Cerebellar cortex (tissue), 1 donor: ENCODE results near the gene TLR7.

Experiments
- DNase-seq: peaks from one replicate; pipeline ENCODE4 v3.0.0-alpha.2; 2015; ENCODE audit warnings: low spot score

The TLR7 gene

DNA sequence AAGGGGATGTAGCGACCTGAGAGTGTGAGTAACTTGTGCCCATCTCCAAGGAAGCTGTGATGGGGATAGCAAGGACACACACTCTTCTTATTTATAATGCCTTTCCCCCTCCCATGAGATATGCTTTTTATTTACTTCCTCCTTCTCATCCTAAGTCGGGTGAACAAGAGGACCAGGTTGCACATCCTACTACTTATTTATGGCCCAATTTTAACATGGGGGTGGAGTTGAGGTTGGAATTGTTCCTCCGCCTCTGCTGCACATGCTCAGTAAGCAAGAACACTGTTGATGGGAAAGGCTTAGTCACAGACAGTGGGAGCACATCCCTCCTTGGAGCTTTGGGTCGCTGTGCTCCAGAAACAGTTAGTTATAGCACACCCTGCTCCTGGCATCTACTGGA is 24.3 kb downstream of the TLR7 start:
- no peak for DNase-seq

DNA sequence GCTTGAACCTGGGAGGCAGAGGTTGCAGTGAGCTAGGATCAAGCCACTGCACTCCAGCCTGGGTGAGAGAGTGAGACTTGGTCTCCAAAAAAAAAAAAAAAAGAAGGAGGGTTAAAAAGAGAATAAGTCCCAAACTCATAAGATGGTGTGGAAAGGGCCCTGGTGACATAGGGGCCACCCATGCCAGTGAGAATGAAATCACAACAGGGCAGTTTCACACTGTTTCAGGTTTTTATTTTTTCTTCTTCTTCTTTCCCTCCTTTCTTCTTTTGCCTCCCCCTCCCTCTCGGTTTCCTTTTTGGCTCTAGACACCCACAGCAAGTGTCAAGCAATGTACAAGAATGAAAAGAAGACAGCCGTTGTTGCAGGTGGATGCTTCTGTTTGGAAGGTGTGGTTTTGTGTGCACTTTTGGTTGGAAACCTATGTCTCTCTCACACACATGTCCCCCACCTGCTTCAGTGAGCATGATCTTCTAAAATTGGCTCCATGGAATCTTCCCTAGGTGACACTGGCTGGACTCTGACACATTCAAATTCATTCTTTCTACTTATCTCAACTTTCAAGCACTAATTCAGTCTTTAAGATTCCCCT is 25.1 kb downstream of the TLR7 start:
- no peak for DNase-seq

DNA sequence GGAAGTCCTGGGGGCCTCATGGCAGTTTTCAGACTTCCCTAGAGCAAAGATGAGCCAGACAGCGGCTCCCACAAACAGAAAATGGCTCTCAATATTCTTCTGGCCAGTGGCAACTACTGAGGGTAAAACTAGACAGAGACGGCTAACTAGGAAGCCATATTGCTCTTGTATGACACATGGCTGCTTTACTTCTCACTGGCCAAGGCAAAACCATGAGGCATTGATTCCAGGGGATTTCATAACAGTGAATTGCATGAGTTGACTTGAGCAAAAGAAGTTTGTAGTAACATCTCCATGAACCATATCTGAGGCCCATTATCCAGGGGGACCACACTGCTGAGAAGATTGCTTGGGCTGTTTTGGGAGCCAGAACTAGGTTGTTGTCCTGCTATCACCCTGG is 25.8 kb downstream of the TLR7 start:
- no peak for DNase-seq

DNA sequence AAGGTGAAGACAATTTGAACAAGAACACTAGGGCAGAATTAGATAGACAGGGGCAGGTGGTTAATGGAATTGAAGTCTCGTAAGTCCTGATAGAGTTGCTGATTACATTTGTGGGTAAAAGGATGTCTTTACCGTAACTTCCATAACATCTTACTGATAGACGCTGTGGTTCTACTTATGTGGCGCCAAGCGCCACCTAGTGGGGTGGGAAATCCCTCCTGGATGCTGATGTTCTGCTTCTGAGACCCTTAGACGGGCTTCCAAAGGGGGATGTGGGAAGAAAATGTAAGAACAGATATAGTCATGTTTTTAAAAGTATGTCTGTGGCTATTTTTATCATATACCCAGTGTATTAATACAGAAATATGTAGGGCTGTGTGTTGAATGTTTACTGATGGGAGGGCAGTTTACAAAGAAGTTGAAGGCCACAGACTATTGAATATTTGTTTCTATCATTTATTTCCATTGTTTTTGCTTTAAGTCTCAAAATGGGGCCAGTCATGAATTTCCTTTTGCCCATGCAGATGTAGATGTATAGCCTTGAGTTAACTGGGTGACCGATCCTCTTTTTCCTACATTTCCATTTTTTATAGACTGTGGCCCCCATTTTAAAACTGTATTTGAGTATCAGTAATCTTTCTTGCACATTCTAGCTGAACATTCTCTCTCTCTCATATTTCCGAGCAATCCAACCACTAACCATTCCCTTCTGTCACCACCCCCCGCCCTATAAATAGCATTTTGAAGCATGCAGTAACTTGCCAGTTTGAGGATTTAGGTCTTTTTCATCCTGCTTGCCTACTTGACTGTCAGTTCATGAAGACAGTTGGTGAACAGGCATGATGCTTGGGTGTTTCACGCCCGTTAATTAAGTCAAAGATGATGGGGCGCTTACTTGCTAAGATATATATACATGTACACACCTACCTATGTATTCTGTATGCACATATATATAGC is 27.5 kb downstream of the TLR7 start:
- peak; percentile 14 for DNase-seq

DNA sequence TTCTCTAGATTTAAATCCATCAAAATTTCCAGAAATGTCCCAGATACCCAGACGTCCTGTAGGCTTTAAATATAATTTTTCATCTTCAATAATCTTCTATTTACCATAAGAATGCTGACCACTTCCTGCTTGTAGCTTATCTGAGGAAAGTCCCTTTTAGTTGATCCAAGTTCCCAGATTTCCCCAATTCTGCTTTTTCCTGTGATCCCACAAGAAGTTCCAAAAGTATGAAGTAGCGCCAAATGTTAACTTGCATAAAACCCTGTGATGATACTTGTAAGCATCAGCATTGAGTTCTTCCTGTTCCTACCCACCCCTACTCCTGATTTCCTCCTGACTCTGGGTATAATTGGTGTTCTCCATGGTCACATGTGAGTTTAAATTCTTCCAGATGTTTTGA is 29.0 kb downstream of the TLR7 start:
- DNase-seq = no peak

DNA sequence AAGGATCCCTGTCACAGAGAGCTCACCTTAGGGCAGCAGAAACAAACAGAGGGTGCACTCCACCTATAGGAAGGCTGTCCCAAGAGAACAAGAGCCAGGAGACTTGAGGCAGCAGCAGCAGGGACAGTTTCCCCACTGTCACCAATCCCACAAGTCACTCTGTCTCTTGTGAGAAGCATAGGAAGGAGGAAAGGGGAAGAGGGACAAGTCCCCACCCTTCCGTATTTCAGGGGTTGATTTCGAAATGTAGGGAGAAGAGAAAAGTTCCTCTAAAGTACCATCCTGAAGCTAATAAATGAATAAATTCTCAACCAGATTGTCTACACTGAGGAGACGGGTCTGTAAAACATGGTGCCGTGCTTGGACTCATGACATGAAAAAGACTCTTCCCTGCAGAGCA is 30.1 kb downstream of the TLR7 start:
- no peak for DNase-seq

DNA sequence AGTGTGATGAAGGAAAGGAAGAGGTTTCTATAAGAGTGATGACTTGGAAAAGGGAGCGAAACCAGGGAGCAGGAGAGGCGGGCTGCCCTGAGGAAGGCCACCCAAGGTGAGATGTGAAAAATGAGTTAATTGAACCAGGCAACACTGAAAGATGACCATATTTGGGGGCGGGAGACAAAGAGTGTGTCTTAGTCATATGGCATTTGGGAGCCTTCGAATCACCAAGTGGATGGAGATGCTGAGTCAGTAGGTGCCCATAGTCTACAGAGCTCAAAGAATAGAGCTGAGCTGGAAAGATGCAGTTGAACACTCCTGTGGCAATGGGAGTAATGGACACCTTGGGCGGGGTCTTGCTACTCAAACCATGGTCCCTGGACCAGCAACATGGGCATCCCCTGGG is 31.2 kb downstream of the TLR7 start:
- DNase-seq = no peak

DNA sequence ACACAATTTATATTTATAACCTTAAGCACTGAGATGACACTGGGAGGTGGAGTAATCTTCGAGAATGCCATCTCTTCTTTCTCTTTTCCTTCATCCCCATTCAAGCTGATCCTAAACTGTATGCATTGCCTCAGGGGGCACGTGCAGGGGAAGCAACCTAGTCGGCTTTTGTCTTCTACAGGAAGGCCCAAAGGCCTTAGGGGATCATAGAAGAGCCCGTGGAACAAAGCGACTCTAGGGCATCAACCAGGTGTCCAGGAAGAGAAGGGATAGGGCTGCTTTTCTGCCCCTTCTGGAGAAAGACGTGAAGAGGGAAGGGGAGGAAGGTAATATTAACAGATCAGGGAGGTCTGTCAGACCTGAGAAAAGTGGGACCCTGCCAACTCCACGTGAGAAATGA is 32.6 kb downstream of the TLR7 start:
- DNase-seq = no peak

DNA sequence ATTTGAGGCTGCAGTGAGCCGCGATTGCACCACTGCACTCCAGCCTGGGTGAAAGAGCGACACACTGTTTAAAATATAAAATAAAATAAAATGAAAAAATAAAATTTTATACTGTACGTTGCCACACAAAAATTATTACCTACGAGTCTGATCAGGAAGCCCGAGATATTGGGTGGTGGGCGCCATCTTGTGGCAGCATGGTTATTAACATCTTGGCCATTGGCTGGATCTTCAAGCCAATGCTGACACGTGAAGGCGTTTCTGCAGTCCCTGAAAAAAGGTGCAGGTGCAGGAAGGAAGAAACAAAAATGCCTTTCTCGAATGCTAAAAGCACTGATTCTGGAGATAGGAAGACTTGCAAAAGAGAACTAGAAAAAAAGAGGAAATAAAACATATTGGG is 34.6 kb downstream of the TLR7 start:
- peak; percentile 37 for DNase-seq

DNA sequence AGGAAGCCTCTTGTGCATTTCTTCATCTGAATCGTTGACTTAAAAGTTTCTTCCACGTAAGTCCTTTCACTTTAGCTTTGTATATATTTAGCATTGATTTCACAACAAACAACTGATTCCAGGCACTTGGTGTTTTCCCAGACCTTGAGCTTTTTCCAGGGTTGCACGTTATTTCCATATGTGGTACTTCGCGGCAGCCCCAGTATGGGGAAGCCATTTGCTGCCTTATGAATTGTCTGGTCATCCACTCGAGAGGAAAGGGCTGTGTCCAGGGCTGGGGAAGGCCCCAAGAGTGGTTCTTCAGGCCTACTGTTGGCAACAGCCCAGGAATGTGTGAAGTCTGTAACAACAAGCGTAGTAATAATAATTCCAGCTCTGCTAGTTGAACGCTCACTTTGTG is 36.8 kb downstream of the TLR7 start:
- DNase-seq = no peak

DNA sequence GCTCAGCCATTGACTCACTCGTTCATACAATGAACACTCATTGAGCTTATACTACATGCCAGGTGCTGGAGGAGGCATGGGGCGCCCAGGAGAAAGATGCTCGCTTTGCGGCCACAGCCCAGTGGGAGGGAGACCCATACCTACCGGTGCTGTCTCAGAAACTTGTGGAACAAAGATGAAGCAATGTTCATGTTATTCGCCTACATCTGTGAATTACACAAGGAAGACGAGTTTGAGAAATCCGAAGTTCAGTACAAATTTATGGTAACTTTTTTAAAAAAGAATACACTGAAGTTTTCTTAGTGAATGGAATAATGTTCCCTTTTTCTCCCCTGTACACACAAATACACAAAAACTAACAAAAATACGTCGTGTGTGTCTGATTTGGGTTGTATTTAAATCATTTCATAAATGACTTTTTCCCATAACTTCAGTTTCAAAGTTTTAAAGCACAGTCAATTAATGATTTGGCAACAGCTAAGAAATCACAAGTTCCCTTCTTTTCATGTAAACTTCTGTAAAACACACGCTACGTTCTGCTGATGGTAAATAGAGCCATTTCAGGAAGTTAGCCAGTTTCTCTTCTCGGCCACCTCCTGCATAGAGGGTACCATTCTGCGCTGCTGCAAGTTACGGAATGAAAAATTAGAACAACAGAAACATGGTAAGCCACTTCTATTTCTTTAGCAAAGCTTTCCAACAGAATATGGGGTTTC is 39.3 kb downstream of the TLR7 start, which contains the start of gene TLR8:
Gene TLR8, plus strand, starts transcription at position 575 of the 716 bp plus-strand sequence. Its CDS starts 87 bp downstream, at position 662.
- DNase-seq = no peak

DNA sequence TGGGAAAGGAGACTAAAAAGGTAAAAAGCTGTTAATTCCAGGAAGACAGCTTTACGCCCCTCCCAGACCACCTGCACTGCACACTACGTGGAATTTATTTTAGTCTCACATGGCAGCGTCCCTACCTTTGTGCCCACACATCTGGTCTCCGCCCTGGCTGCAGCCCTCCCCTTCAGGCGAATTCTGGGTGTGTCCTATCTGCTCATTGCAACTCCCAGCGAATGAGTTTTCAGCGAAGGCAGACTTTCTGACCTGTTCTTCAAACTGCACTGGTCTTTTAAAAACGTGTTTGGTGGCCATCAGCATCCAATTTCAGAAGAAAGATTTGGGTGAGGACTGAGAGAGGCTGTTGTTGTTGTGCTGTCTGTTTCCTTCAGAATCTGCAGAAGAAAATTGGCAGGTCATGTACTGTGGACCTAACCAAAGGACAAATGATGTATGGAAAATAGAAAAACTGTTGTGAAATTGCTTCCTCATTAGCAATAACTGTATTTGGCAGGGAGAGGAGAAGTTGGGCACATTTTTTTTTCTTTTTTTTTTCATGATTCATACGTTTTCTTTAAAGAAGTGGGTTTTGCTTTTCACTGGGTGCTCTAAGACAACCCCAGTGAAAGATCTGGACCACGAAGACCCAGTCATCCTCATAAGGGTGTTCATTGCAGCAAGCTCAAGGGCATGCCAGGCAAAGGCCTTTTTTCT is 43.7 kb downstream of the TLR7 start:
- DNase-seq = no peak

DNA sequence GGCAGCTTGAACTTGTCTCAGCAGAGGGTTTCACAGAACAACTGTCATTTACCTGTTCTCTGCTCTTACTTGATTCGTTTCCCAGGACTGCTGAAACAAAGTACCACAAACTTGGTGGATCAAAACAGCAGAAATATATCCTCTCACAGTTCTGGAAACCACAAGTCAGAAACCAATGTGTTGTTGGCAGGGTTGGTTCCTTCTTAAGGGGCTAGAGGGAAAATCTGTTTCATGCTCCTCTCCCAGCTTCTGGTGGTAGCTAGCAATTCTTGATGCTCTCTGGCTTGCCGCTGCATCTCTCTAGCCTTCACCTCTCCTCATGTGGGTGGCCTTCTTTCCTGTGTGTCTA is 44.2 kb downstream of the TLR7 start:
- DNase-seq = no peak

DNA sequence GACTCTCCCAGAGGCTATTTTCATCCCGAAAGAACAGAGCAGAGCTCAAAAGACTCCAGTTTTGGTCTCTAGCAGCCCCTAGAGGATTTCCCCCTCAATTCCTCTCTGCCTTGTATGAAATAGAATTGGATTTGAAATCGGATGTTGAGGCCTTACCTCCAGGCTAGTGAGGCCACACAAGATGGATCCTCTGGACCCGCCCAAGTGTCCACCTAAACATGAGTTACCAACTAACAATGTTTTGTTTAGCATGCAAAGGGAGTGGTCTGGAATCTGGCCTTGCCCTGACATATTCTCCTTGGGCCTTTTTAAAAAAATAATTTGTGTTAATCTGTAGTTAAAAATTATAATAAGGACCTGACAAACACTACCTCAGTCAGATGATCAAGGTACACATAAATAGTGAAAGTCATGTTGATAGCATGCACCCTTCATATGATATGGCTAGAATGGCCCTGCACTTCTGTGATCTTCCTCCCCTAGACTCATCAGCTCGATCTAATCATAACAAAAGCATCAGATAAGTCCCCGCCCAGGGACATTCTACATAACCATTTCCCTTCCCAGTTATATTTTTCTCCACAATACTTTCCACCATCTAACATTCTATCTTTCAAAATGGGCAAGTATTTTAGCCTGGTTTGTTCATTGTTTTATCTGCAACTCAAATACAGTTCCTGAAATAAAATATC is 46.1 kb downstream of the TLR7 start:
- DNase-seq = no peak

DNA sequence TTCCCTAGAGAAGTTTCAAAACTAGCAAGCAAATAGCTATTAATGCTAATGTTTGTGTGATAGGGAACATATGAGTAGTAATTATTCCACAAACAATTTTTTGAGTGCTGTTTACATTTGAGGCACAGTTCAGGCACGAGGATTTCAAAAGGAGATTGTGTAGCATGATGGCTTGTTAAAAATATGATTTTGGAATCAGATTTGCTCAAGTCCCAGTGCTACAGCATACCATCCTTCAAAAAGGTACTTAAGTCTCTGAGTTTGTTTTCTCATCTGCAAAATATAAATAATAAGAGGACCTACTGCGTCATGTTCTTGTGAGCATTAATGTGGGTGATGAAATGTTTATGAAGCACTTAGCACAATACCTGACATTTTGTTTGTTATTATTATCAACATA is 50.9 kb downstream of the TLR7 start:
- no peak for DNase-seq

DNA sequence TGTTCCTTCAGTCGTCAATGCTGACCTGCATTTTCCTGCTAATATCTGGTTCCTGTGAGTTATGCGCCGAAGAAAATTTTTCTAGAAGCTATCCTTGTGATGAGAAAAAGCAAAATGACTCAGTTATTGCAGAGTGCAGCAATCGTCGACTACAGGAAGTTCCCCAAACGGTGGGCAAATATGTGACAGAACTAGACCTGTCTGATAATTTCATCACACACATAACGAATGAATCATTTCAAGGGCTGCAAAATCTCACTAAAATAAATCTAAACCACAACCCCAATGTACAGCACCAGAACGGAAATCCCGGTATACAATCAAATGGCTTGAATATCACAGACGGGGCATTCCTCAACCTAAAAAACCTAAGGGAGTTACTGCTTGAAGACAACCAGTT is 52.2 kb downstream of the TLR7 start:
- DNase-seq = no peak

DNA sequence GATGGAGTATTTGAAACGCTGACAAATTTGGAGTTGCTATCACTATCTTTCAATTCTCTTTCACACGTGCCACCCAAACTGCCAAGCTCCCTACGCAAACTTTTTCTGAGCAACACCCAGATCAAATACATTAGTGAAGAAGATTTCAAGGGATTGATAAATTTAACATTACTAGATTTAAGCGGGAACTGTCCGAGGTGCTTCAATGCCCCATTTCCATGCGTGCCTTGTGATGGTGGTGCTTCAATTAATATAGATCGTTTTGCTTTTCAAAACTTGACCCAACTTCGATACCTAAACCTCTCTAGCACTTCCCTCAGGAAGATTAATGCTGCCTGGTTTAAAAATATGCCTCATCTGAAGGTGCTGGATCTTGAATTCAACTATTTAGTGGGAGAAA is 52.7 kb downstream of the TLR7 start:
- no peak for DNase-seq

DNA sequence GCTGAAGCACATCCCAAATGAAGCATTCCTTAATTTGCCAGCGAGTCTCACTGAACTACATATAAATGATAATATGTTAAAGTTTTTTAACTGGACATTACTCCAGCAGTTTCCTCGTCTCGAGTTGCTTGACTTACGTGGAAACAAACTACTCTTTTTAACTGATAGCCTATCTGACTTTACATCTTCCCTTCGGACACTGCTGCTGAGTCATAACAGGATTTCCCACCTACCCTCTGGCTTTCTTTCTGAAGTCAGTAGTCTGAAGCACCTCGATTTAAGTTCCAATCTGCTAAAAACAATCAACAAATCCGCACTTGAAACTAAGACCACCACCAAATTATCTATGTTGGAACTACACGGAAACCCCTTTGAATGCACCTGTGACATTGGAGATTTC is 54.1 kb downstream of the TLR7 start:
- DNase-seq = no peak

DNA sequence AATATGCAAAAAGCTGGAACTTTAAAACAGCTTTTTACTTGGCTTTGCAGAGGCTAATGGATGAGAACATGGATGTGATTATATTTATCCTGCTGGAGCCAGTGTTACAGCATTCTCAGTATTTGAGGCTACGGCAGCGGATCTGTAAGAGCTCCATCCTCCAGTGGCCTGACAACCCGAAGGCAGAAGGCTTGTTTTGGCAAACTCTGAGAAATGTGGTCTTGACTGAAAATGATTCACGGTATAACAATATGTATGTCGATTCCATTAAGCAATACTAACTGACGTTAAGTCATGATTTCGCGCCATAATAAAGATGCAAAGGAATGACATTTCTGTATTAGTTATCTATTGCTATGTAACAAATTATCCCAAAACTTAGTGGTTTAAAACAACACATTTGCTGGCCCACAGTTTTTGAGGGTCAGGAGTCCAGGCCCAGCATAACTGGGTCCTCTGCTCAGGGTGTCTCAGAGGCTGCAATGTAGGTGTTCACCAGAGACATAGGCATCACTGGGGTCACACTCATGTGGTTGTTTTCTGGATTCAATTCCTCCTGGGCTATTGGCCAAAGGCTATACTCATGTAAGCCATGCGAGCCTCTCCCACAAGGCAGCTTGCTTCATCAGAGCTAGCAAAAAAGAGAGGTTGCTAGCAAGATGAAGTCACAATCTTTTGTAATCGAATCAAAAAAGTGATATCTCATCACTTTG is 55.2 kb downstream of the TLR7 start:
- no peak for DNase-seq

DNA sequence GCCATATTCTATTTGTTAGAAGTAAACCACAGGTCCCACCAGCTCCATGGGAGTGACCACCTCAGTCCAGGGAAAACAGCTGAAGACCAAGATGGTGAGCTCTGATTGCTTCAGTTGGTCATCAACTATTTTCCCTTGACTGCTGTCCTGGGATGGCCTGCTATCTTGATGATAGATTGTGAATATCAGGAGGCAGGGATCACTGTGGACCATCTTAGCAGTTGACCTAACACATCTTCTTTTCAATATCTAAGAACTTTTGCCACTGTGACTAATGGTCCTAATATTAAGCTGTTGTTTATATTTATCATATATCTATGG is 55.7 kb downstream of the TLR7 start:
- no peak for DNase-seq

DNA sequence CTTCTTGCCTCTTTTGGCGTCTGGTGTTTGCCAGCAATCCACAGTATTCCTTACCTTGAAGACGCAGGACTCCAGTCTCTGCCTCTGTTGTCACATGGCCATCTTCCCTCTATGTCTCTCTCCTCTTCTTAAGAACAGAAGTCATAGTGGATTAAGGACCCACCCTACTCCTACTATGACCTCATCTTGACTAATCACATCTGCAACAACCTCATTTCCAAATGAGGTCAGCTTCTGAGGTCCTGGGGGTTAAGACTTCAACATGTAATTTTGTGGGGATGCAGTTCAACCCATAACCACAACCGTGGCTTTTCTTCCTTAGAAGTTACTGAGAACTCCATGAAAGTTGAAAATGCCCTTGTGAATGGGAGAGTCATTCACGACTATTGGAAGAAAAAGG is 62.8 kb downstream of the TLR7 start:
- no peak for DNase-seq
